ENCODE results near the gene QKI.

DNA sequence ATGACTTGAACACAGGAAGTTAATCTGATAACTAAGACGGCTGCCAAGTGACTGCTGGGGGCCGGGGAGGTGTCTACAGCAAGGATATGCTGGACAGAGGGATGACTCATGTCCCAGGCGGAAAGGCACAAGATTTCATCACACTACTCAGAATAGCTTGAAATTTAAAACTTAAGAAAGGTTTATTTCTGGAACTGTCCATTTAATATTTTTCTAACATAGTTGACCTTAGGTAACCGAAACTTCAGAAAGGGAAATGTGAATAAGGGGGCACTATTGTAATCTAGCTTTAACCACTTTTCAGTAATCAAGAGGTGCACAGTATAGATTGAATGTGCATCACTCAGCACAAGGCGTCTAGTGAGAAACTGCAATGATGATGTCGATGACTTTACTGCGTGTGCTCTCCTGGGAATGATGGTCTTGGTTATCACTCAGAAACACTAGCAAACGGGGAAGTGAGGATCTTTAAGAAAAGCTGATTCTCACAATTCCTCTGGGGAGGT lies 171.5 kb downstream of the QKI start:
- no peak for TF ChIP-seq POLR2A (IDR thresholded peaks at IDR 0.05)
- TF ChIP-seq, protein P1, sequence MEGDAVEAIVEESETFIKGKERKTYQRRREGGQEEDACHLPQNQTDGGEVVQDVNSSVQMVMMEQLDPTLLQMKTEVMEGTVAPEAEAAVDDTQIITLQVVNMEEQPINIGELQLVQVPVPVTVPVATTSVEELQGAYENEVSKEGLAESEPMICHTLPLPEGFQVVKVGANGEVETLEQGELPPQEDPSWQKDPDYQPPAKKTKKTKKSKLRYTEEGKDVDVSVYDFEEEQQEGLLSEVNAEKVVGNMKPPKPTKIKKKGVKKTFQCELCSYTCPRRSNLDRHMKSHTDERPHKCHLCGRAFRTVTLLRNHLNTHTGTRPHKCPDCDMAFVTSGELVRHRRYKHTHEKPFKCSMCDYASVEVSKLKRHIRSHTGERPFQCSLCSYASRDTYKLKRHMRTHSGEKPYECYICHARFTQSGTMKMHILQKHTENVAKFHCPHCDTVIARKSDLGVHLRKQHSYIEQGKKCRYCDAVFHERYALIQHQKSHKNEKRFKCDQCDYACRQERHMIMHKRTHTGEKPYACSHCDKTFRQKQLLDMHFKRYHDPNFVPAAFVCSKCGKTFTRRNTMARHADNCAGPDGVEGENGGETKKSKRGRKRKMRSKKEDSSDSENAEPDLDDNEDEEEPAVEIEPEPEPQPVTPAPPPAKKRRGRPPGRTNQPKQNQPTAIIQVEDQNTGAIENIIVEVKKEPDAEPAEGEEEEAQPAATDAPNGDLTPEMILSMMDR (IDR thresholded peaks at IDR 0.05): no peak
